Dermis microvascular lymphatic vessel endothelial cell (primary cell): Measurements from ENCODE around the gene CH25H. TPM values are rescaled to one million over a fixed set of nuclear protein-coding genes. Genes with fewer than 3 reads are reported as not detected.
"Not testable (repeated sequence)": the region's sequence is repeated elsewhere in the genome, so short reads cannot be mapped to it uniquely, and the experiment has no call there.

Experiments
- DNase-seq, 2 donors: peaks; one replicate each; pipeline versions ENCODE4 v3.0.0 to v3.0.0-alpha.2; 2010; ENCODE audit warnings: low read depth in 2 of 2
- total RNA-seq: library from RNA; depleted of rRNA; stranded (reverse); fragments of >200 nt; gene quantifications from 2 replicates; pipeline ENCODE4 v1.2.1, GENCODE V29; 2014

Gene CH25H, protein sequence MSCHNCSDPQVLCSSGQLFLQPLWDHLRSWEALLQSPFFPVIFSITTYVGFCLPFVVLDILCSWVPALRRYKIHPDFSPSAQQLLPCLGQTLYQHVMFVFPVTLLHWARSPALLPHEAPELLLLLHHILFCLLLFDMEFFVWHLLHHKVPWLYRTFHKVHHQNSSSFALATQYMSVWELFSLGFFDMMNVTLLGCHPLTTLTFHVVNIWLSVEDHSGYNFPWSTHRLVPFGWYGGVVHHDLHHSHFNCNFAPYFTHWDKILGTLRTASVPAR
- 3.6 and 3.9 TPM in 2 replicates for total RNA-seq

GRCh38 chr10:89207181-89207800, at the start of gene CH25H:
CH25H (minus strand) TSS chr10:89207317; CDS start chr10:89207292, 25 bp downstream.
- peak; percentile 59 to 86 for DNase-seq

GRCh38 chr10:89256340-89256739, 49.2 kb upstream of the CH25H start:
- DNase-seq, result no peak

- no peak for DNase-seq
Observed at GRCh38 chr10:89255793-89256192, 48.7 kb upstream of the CH25H start.

GRCh38 chr10:89255091-89255579, 48.0 kb upstream of the CH25H start:
- not testable (repeated sequence) for DNase-seq

GRCh38 chr10:89252225-89252585, 45.1 kb upstream of the CH25H start:
- no peak for DNase-seq

DNA sequence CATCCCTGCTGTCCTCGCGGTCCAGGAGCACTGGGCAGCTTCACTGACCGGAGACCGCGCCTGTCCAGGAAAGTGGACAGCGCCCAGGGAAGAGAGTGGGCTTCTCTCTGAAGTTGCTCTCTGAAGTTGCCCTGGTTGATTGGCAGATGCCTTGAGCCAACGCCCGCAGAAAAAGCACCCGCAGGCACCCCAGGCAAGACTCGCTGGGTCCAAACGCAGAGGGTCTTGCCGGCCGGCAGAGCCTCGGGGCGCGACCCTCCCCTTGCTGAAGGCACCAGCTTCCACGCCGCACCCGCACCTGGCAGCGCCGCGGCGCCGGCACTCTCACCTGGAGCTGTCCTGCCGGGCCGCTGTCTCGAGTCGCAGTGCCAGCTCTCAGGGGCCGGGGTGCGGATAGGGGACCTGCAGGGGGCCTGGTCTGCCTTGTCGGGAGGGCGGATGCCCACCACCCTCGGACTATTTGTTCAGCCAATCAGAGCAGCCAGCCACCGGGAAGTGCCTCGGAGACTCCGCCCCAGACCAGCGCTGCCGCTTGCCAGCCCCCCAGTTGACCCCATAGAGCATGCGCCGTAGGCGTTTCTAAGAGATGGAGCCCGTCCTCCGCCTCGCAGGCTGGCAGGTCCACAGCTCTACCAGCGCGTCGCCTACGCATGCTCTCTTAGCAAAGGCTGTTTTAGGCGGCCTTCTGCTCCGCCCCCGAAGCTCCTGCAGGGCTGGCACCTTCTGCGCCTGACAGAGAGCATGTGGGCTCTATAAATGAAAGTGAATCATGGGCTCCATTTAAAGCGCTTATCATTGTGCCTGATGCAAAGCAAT, 44.5 kb upstream of the CH25H start, which contains the start of gene LIPA:
Gene LIPA (minus strand): TSS at position 367 of the 816 bp plus-strand sequence. CDS start 4,127 bp downstream, outside the sequence.
- DNase-seq, result peak; percentile 89 to 94

GRCh38 chr10:89250865-89251408, 43.8 kb upstream of the CH25H start:
- no peak for DNase-seq

GRCh38 chr10:89248990-89249389, 41.9 kb upstream of the CH25H start:
- DNase-seq, result no peak

GRCh38 chr10:89247623-89248022, 40.5 kb upstream of the CH25H start:
- not testable (repeated sequence) for DNase-seq

- no peak for DNase-seq
Observed at GRCh38 chr10:89245802-89246201, 38.7 kb upstream of the CH25H start.

DNA sequence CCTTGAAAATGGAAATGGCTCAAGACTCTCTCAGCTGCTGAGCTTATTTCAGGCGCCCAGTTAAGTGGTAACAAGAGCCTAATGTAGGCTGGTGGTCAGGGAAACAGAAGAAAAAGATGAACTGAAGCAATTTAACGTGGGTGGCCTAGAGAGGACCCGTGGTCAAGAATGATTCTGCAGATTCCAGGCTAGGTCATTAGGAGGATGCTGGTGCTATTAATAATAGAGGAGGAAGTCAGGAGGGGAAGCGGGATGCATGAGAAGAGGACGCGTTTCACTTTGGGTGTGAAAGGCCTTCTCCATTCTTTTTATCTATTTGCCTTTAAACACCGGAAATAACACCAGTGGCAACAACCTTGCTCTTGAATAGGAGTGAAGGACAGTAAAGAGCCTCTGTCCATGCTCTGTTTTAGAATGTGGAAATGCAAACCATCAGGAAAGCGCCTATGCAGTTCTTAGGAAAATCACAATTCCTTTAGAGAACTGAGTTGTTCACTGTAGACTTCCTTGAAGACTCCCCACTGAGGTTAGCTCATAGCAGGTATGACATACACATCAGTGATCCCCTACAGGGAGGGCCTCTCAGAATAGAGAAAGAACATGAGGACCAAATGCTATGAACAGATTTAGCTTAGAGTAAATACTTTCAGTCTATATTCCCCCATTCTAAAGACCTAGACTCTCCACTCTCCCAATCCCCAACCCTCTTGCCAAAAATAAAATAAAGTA, 35.9 kb upstream of the CH25H start:
- DNase-seq, result no peak

- DNase-seq, result no peak
Observed at GRCh38 chr10:89242345-89242684, 35.2 kb upstream of the CH25H start.

DNA sequence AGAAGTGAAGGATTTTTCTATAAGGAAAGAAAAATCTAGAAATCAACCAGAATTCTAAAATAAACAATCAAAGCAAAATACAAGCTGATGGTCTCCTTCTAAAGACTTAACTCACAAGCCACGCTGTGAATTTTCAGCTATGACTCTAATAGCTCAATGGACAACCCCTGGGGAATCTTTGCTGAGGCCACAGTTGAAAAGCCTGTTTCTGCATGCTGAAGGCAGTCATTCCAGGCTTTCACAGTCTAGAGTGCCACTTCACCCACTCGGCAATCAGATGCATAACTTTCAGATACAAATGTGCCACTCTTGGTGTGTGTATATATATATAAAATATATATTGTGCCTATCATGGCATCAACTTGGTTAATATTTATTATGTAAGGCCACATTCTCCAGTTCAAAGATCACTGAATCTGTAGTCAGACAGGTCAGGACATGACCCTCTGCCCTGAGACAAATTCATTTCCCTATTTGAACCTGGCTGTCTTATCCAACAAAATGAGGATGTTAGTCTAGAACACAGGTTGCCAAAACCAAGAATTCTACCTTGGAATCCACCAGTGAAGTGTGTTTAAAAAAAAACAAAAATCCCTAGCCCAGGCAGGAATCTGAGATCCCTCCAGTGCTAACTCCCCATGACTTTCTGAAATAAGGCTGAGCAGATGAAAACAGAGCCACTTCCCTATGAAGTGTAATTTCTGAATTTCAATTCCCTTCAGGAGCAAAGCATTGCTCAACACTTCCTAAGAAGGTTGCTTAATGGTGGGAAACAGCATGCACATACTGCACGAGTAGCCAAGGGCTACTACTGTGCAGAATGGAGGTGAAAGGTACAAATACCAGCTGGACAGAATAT, 34.6 kb upstream of the CH25H start:
- DNase-seq, result no peak

DNA sequence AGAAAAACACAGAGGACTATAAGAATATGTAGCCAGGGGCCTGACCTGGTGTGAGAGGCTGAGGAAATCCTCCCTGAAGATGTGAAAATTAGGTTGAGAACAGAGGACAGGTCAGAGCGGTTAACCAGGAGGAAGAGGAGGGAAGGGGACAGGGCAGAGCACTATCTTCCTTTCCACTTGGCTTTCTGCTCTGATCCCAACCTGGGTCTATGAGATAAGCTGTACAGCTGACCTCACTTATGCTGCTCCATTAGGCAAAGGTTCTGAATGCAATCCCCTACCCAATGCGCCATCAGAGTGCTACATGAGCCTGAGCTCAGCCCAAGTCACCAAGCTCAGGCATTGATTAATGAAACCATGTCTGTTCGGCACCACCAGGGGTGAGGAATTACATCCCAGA, 33.9 kb upstream of the CH25H start:
- no peak for DNase-seq

GRCh38 chr10:89240519-89240918, 33.4 kb upstream of the CH25H start:
- DNase-seq, result no peak

DNA sequence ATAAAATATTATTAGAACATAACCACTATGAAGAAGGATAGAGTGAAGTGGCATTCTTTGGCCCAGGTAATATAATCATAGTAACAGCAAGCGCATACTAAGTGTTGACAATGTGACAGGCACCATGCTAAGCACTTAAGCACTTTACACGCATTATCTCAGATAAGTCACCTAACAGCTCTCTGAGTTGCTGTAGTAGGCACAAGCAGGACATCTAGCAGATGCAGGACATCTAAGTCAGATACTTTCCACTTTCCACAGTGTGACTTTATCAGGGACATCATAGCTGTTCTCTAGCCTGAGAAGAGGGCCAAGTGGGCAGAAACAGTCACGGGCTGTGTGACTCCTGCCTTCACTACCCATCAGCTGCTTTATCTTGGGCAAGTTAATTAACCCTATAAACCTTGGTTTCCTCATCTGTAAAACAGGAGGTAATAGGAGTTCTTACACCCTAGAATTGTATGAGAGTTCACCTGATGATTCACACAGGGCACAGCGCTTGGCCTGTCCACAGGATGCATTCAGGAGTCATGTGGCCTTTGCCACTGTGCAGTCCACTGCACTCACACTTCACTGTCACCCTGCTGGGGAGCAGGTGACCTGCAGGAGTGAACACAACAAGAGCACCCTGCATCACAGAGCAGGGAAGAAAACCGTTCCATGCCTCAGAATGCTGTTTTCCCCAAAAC, 32.0 kb upstream of the CH25H start:
- no peak for DNase-seq

DNA sequence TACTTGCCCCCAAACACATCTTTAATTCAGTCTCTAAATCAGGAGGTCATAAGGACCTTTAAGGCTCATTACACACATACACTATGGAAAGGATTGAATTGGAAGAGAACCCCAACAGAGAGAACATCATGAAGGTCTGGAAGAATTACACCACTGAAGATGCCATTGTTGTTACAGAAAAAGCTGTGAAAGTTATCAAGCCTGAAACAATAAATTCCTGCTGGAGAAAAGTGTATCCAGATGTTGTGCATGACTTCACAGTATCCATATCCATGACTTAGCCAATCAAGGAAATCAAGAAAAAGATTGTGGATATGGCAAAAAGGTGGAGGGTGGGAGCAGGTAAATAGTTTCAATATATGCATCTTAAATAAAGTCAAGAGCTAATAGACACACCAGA, 30.7 kb upstream of the CH25H start:
- DNase-seq, result no peak

DNA sequence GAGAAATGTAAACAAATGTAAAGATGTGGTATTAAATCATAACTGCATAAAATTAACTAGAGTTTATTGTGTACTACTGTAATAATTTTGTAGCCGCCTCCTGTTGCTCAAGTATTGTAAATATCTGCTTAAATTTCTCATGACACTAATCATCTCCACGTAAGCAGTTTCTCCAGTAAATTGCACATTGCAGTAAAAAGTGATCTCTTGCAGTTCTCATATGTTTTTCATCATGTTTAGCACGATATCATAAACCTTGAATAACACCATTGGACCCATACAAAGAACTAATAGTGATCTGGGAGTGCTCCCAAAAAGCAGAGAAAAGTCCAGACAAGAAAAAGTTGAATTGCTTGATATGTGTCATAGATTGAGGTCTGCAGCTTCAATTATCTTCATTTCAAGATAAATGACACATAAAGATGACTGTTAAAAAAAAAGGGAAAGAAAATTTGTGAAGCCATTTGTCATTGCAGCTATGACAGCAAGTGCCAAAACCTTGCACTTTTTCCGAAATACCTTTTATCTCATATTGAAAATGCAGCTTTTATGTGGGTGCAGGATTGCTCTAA, 29.2 kb upstream of the CH25H start:
- no peak for DNase-seq

GRCh38 chr10:89235073-89235798, 28.1 kb upstream of the CH25H start:
- no peak for DNase-seq
